Breast epithelium (tissue), 4 donors: Measurements from ENCODE around the gene GTPBP1. TPM values are rescaled to one million over a fixed set of nuclear protein-coding genes. Genes with fewer than 3 reads are reported as not detected.

ENCODE experiments used
- DNase-seq, 2 donors: peaks; one replicate each; pipeline ENCODE4 v3.0.0-alpha.2; 2019; ENCODE audit warnings: low spot score in 2 of 2
- H3K27ac ChIP-seq, 2 donors: fragments of 200-600 bp; sonication (generic) in 1 of 2; one replicate each; pipeline ENCODE4 v1.5.1; 2016 to 2019; ENCODE audit warnings: mild to moderate bottlenecking in 1 of 2
- H3K27me3 ChIP-seq, 2 donors: fragments of 200-600 bp; sonication (generic) in 1 of 2; one replicate each; pipeline versions ENCODE4 v1.5.1 to v1.6.0; 2017 to 2019; ENCODE audit warnings: control low read depth in 1 of 2, mild to moderate bottlenecking in 1 of 2
- H3K36me3 ChIP-seq: fragments of 200-600 bp; one replicate; pipeline ENCODE4 v1.5.1; 2019
- H3K4me1 ChIP-seq, 2 donors: fragments of 200-600 bp; sonication (generic); one replicate each; pipeline ENCODE4 v1.5.1; 2016 to 2019; ENCODE audit warnings: control low read depth in 1 of 2
- H3K4me3 ChIP-seq, 3 donors: fragments of 200-600 bp; sonication (generic); 1 replicate in 2 of 3; 2 replicates in 1 of 3; pipeline ENCODE4 v1.5.1; 2016 to 2019; ENCODE audit warnings: mild to moderate bottlenecking in 3 of 3, moderate library complexity in 2 of 3
- H3K9me3 ChIP-seq, 2 donors: fragments of 200-600 bp; sonication (generic) in 1 of 2; one replicate each; pipeline ENCODE4 v1.5.1; 2016 to 2019; ENCODE audit warnings: control low read depth in 1 of 2
- POLR2A ChIP-seq: fragments of 450-650 bp; IDR thresholded peaks from one replicate; pipeline ENCODE4 v1.6.1; 2016; ENCODE audit warnings: antibody characterized with exemption, mild to moderate bottlenecking, moderate library complexity
- POLR2AphosphoS5 ChIP-seq, 3 donors: sonication (generic); formaldehyde crosslinking; IDR thresholded peaks; one replicate each; pipeline ENCODE4 v1.6.1; 2017; ENCODE audit warnings: antibody characterized with exemption in 3 of 3
- intact Hi-C: fragments of 100-400 bp; cut with DNase I; formaldehyde crosslinking; loops from one replicate; pipeline ENCODE4 v1.15.1; 2023; ENCODE audit warnings: low total_unique reads
- total RNA-seq, 3 donors: library from RNA; depleted of rRNA; stranded (reverse); fragments of >200 nt; gene quantifications; one replicate each; pipeline ENCODE4 v1.1.0, GENCODE V29; 2016
- TF ChIP-seq, protein P1 (sequence below), 3 donors: fragments of 450-650 bp; IDR thresholded peaks; one replicate each; pipeline ENCODE4 v1.5.1; 2016 to 2017; ENCODE audit warnings: antibody characterized with exemption in 3 of 3, mild to moderate bottlenecking in 3 of 3, moderate library complexity in 3 of 3

The GTPBP1 gene
- total RNA-seq, 3 donors from 2014 or later: 32.3 to 58.7 (median 56.9) TPM

DNA sequence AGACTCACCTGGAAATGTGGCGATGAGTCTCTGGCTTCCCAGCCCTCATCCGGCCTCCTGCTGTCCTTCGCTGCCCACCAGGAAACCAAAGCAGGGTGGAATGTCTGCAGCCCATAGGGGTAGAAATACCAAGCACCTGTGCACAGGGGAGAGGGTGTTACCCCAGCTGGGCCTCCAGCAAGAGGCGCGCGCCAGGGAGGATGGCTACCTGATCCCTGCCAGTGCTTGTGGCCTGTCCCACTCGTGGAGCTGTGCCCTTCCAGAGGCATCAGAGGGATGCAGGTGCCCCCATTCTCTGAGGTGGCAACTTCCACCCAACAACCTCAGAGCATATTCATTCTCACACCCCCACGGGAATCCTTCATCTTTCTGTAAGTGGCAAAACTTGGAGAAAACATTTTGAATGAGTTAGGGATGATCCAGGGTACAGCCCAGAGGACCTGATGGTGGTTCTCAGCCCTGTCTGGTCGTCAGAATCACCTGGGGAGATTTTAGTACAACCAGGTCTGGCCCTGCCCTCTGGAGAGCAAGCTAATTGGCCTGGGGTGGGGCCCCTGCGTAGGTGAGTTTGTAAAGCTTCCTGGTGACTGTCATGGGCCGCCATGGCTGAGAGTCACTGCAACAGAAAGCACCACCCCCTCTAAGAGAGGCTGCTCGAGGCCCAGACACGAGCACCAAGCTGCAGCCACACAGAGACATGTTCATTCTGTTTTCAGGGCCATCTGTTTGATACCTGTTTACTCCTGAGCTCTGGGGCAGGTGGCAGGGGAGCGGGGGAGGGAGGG is 40.1 kb downstream of the GTPBP1 start:
- intact Hi-C loops: no loop called here
- H3K4me1 ChIP-seq: peaks cover 0 to 7% of the 10 kb centered on the region in 2 donors
- no peaks in the 10 kb centered on the region for H3K9me3 ChIP-seq
- no peak overlapping the region for H3K4me3 ChIP-seq
- no peak overlapping the region for H3K27ac ChIP-seq
- H3K36me3 ChIP-seq: peaks cover 40% of the 10 kb centered on the region
- TF ChIP-seq POLR2A (no peak), POLR2AphosphoS5 (IDR thresholded peaks at IDR 0.05) (no peak)
- TF ChIP-seq, protein P1, sequence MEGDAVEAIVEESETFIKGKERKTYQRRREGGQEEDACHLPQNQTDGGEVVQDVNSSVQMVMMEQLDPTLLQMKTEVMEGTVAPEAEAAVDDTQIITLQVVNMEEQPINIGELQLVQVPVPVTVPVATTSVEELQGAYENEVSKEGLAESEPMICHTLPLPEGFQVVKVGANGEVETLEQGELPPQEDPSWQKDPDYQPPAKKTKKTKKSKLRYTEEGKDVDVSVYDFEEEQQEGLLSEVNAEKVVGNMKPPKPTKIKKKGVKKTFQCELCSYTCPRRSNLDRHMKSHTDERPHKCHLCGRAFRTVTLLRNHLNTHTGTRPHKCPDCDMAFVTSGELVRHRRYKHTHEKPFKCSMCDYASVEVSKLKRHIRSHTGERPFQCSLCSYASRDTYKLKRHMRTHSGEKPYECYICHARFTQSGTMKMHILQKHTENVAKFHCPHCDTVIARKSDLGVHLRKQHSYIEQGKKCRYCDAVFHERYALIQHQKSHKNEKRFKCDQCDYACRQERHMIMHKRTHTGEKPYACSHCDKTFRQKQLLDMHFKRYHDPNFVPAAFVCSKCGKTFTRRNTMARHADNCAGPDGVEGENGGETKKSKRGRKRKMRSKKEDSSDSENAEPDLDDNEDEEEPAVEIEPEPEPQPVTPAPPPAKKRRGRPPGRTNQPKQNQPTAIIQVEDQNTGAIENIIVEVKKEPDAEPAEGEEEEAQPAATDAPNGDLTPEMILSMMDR (IDR thresholded peaks at IDR 0.05): no peak
- no peaks in the 10 kb centered on the region for H3K27me3 ChIP-seq
- no peak for DNase-seq

DNA sequence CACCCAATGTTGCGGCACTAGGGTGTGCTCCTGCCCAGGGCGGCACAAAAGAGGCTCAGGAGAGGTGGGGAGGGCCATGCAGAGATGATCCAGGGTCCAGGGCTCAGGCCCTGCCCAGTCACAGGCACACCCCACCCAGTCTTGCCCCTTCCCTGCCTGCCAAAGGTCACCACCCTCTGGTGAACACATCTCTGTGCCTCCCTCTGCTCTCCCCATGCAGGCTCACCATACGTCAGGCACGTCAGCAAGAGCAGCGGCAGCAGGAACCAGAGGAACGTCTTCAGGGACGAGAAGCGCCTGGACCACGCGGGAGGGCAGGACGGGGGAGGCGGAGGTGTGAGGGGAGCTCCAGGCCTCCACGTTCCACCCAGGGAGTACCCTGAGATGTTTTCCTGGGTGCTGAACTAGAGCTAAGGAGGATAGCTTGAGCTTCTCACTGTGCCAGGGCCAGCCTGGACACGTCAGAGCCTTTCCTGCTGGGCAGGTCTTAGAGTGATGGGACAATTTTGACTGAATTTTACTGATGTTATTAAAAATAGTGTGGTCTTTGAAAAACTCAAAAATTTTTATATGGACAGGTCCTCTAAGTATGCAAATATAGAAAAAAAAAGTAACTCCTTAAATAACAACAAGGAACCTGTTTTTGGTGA is 42.9 kb downstream of the GTPBP1 start:
- TF ChIP-seq POLR2A (no peak), POLR2AphosphoS5 (IDR thresholded peaks at IDR 0.05) (no peak)
- TF ChIP-seq, protein P1 (IDR thresholded peaks at IDR 0.05): no peak
- H3K4me3 ChIP-seq: no peak overlapping the region
- H3K27me3 ChIP-seq: no peaks in the 10 kb centered on the region
- H3K4me1 ChIP-seq: peaks cover 4 to 28% of the 10 kb centered on the region in 2 donors
- H3K27ac ChIP-seq: peak overlapping the region in 1 of 2 donors; percentile 6
- intact Hi-C loops: no loop called here
- peaks cover 26% of the 10 kb centered on the region for H3K36me3 ChIP-seq
- no peak for DNase-seq
- H3K9me3 ChIP-seq: no peaks in the 10 kb centered on the region

DNA sequence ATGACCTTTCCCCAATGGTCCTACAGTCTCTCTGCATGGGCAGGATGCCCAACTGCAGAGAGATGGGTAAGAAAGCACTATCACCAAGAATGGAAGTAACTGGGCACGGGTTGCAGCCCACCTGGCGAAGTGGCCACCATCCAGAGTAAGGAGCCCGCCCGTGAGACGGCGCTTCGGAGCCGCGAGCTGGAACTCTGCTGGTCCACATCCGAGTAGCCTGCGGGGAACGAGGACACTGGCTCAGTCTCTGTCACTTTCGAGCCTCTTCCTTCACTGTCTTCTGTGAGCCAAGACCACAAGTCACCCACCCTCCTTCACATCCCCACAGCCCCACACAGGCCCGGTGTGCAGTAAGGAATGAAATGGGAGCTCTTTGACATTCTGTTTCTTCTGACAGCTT is 44.4 kb downstream of the GTPBP1 start:
- Histone ChIP-seq H3K36me3 (peaks cover 18% of the 10 kb centered on the region), H3K4me1 (peaks cover 4 to 28% of the 10 kb centered on the region in 2 donors), H3K4me3 (no peak overlapping the region), H3K27me3 (no peaks in the 10 kb centered on the region), H3K9me3 (no peaks in the 10 kb centered on the region), H3K27ac (peak overlapping the region; percentile 77 to 96)
- no peak for DNase-seq
- intact Hi-C loops: loop anchor here (10.0 kb wide), 1 partner anchor 45 kb away; the partner anchor contains the start of genes GTPBP1 and JOSD1
- TF ChIP-seq POLR2AphosphoS5 (IDR thresholded peaks at IDR 0.05): no peak
- TF ChIP-seq POLR2A: no peak
- TF ChIP-seq, protein P1 (IDR thresholded peaks at IDR 0.05): no peak

DNA sequence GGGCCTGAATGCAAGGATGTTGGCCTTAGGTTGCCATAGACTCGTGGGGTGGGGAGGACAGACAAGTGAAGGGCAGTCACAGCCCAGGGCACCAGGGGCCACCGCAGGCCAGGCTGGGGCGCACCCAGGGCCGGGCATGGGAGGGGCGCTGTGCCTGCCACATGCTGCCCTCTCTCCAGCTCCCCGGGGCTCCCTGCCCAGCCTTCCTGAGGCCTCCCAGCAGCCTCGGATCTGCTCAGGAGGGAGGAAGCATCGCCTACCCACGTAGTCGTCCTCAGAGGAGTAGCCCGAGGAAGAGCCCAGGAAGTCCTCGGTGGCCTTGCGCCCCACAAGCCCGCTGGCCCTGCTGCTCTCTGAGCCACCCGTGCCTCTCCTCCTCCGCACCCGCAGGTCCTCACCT is 44.9 kb downstream of the GTPBP1 start:
- intact Hi-C loops: loop anchor here (10.0 kb wide), 1 partner anchor 46 kb away; the partner anchor contains the start of genes GTPBP1 and JOSD1
- peaks cover 13% of the 10 kb centered on the region for H3K36me3 ChIP-seq
- H3K4me1 ChIP-seq: peaks cover 4 to 28% of the 10 kb centered on the region in 2 donors
- no peak overlapping the region for H3K4me3 ChIP-seq
- H3K9me3 ChIP-seq: no peaks in the 10 kb centered on the region
- H3K27me3 ChIP-seq: no peaks in the 10 kb centered on the region
- TF ChIP-seq POLR2AphosphoS5 (IDR thresholded peaks at IDR 0.05): no peak
- TF ChIP-seq POLR2A: no peak
- TF ChIP-seq, protein P1 (IDR thresholded peaks at IDR 0.05): no peak
- H3K27ac ChIP-seq: peak overlapping the region; percentile 77 to 96
- DNase-seq: no peak

DNA sequence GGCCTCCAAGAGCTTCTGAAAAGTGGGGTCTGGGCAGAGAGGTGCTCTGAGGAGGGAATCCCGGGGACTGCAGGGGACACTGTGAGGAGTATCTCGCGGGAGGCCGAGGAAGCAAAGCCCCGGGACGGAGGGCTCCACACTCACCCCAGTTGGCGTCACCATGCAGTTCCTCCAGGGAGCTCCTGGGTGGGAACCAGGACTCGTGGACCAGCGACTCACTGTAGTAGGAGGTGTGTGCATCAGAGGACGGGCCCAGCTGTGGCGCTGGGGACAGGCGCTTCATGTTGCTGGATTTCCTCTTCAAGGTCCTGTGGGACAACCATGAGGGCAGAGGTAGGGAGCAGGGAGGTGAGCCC is 45.3 kb downstream of the GTPBP1 start:
- DNase-seq: no peak
- intact Hi-C loops: loop anchor here (10.0 kb wide), 1 partner anchor 46 kb away; the partner anchor contains the start of genes GTPBP1 and JOSD1
- Histone ChIP-seq H3K36me3 (peaks cover 8% of the 10 kb centered on the region), H3K4me1 (peaks cover 4 to 28% of the 10 kb centered on the region in 2 donors), H3K27ac (peak overlapping the region; percentile 77 to 96), H3K4me3 (peak overlapping the region in 1 of 3 donors; percentile 22), H3K27me3 (no peaks in the 10 kb centered on the region), H3K9me3 (no peaks in the 10 kb centered on the region)
- no peak for TF ChIP-seq POLR2AphosphoS5 (IDR thresholded peaks at IDR 0.05)
- TF ChIP-seq POLR2A: no peak
- TF ChIP-seq, protein P1 (IDR thresholded peaks at IDR 0.05): no peak
